ENCODE data around the gene IRAK3.

IRAK3 gene

GRCh38 chr12:66282244-66282643 lies 93.2 kb downstream of the IRAK3 start:
- DNase-seq (ENCODE audit: low read depth): no peak
- no peak overlapping the region for H3K4me3 ChIP-seq (ENCODE audit: low read depth, low read length)
- TF ChIP-seq CTCF (IDR thresholded peaks at IDR 0.05; ENCODE audit: low read depth, low read length, missing control alignments): no peak

- no peak overlapping the region for H3K4me3 ChIP-seq (ENCODE audit: low read depth, low read length)
- no peak for TF ChIP-seq CTCF (IDR thresholded peaks at IDR 0.05; ENCODE audit: low read depth, low read length, missing control alignments)
- no peak for DNase-seq (ENCODE audit: low read depth)
Measured at GRCh38 chr12:66287275-66287674, 98.3 kb downstream of the IRAK3 start.

GRCh38 chr12:66288121-66288520 lies 99.1 kb downstream of the IRAK3 start:
- H3K4me3 ChIP-seq (ENCODE audit: low read depth, low read length): no peak overlapping the region
- TF ChIP-seq CTCF (IDR thresholded peaks at IDR 0.05; ENCODE audit: low read depth, low read length, missing control alignments): no peak
- no peak for DNase-seq (ENCODE audit: low read depth)

GRCh38 chr12:66289485-66289884 lies 100.5 kb downstream of the IRAK3 start:
- DNase-seq (ENCODE audit: low read depth): no peak
- TF ChIP-seq CTCF (IDR thresholded peaks at IDR 0.05; ENCODE audit: low read depth, low read length, missing control alignments): no peak
- H3K4me3 ChIP-seq (ENCODE audit: low read depth, low read length): no peak overlapping the region

- TF ChIP-seq CTCF (IDR thresholded peaks at IDR 0.05; ENCODE audit: low read depth, low read length, missing control alignments): no peak
- DNase-seq (ENCODE audit: low read depth): no peak
- no peak overlapping the region for H3K4me3 ChIP-seq (ENCODE audit: low read depth, low read length)
Measured at GRCh38 chr12:66290716-66291200, 101.7 kb downstream of the IRAK3 start.

- no peak overlapping the region for H3K4me3 ChIP-seq (ENCODE audit: low read depth, low read length)
- no peak for DNase-seq (ENCODE audit: low read depth)
- TF ChIP-seq CTCF (IDR thresholded peaks at IDR 0.05; ENCODE audit: low read depth, low read length, missing control alignments): no peak
Measured at GRCh38 chr12:66296176-66296683, 107.2 kb downstream of the IRAK3 start.

GRCh38 chr12:66297080-66297479 lies 108.1 kb downstream of the IRAK3 start:
- no peak overlapping the region for H3K4me3 ChIP-seq (ENCODE audit: low read depth, low read length)
- DNase-seq (ENCODE audit: low read depth): no peak
- TF ChIP-seq CTCF (IDR thresholded peaks at IDR 0.05; ENCODE audit: low read depth, low read length, missing control alignments): no peak

All from GM12864 (cell line).